Myocyte (in vitro differentiated cells): ENCODE measurements around the gene TSSK1B. TPM values are rescaled to one million over a fixed set of nuclear protein-coding genes. Genes with fewer than 3 reads are reported as not detected.
"Not testable (repeated sequence)": the region's sequence is repeated elsewhere in the genome, so short reads cannot be mapped to it uniquely, and the experiment has no call there.

Experiments
- DNase-seq: peaks from one replicate; pipeline ENCODE4 v3.0.0-alpha.2; 2012; ENCODE audit warnings: low read depth
- polyA plus RNA-seq: library from polyadenylated mRNA; unstranded; fragments of >200 nt; gene quantifications from one replicate; pipeline ENCODE4 v1.2.1, GENCODE V29; 2012; ENCODE audit warnings: missing spikeins
- total RNA-seq: library from RNA; depleted of rRNA; stranded (reverse); fragments of >200 nt; gene quantifications from 2 replicates; pipeline ENCODE4 v1.2.3, GENCODE V29; 2014

The TSSK1B gene
- not detected in 2 replicates for total RNA-seq
- not detected for polyA plus RNA-seq

- DNase-seq, result no peak
These were observed at the start of gene TSSK1B for GRCh38 chr5:113434889-113435288. Gene TSSK1B, minus strand, starts transcription at chr5:113434989. Its CDS starts 150 bp downstream, at chr5:113434839.

GRCh38 chr5:113480243-113480642, 45.5 kb upstream of the TSSK1B start:
- no peak for DNase-seq

GRCh38 chr5:113478691-113479090, 43.9 kb upstream of the TSSK1B start:
- no peak for DNase-seq

- no peak for DNase-seq
These were observed 39.4 kb upstream of the TSSK1B start for GRCh38 chr5:113474100-113474728.

GRCh38 chr5:113463032-113463431, 28.2 kb upstream of the TSSK1B start:
- no peak for DNase-seq

- DNase-seq, result not testable (repeated sequence)
These were observed 22.3 kb upstream of the TSSK1B start for GRCh38 chr5:113457106-113457505.

- no peak for DNase-seq
These were observed 18.2 kb upstream of the TSSK1B start for GRCh38 chr5:113452941-113453340.

GRCh38 chr5:113451797-113452196, 17.0 kb upstream of the TSSK1B start:
- DNase-seq, result peak; percentile 50

- DNase-seq, result no peak
These were observed 16.1 kb upstream of the TSSK1B start for GRCh38 chr5:113450929-113451328.

- no peak for DNase-seq
These were observed 15.7 kb upstream of the TSSK1B start for GRCh38 chr5:113450462-113450861.

- DNase-seq, result no peak
These were observed 13.5 kb upstream of the TSSK1B start for GRCh38 chr5:113448252-113448651.

GRCh38 chr5:113447498-113448050, 12.8 kb upstream of the TSSK1B start:
- DNase-seq, result peak; percentile 56

GRCh38 chr5:113446358-113446927, 11.7 kb upstream of the TSSK1B start:
- no peak for DNase-seq

- DNase-seq, result no peak
These were observed 2.3 kb upstream of the TSSK1B start for GRCh38 chr5:113437111-113437510.

- DNase-seq, result no peak
These were observed 786 bp upstream of the TSSK1B start for GRCh38 chr5:113435575-113435974.

- no peak for DNase-seq
These were observed 752 bp downstream of the TSSK1B start for GRCh38 chr5:113433862-113434612.

GRCh38 chr5:113433071-113433470, 1.7 kb downstream of the TSSK1B start:
- DNase-seq, result no peak

GRCh38 chr5:113427871-113428574, 6.8 kb downstream of the TSSK1B start:
- no peak for DNase-seq

GRCh38 chr5:113425909-113426308, 8.9 kb downstream of the TSSK1B start:
- DNase-seq, result no peak

- no peak for DNase-seq
These were observed 13.1 kb downstream of the TSSK1B start for GRCh38 chr5:113421693-113422092.

GRCh38 chr5:113405530-113405929, 29.3 kb downstream of the TSSK1B start:
- no peak for DNase-seq

- DNase-seq, result no peak
These were observed 30.5 kb downstream of the TSSK1B start for GRCh38 chr5:113404269-113404668.
